CD4-positive, alpha-beta T cell (primary cell): ENCODE measurements around the gene HAPLN2. TPM values are rescaled to one million over a fixed set of nuclear protein-coding genes. Genes with fewer than 3 reads are reported as not detected.
A peak's percentile ranks its signal among the peaks of the same experiment; 100 is the strongest.
"Not testable (repeated sequence)": the region's sequence is repeated elsewhere in the genome, so short reads cannot be mapped to it uniquely, and the experiment has no call there.

ENCODE experiments used
- ATAC-seq: fragments of 200-7000 bp; cut with Tn5 transposase; one replicate; pipeline ENCODE4 v1.10.0; 2022; ENCODE audit warnings: mild to moderate bottlenecking; ENCODE audit not compliant: poor library complexity
- CTCF ChIA-PET: fragments of 350-600 bp; sonication (Branson Sonifier 250); formaldehyde crosslinking; loops from one replicate; lab custom pipeline; 2021; ENCODE audit warnings: antibody characterized with exemption, inconsistent platforms; lab: Charles Lee
- POLR2A ChIA-PET: fragments of 350-600 bp; sonication (Branson Sonifier 250); formaldehyde crosslinking; loops from one replicate; lab custom pipeline; 2021; ENCODE audit warnings: antibody characterized with exemption, inconsistent platforms; lab: Charles Lee
- DNase-seq, 14 experiments: peaks; one replicate each; pipeline ENCODE4 v3.0.0-alpha.2; 2013 to 2020; ENCODE audit warnings: mixed read lengths in 2 of 14
- H3K27ac ChIP-seq, 2 donors: one replicate each; pipeline versions ENCODE4 v1.5.1 to v1.7.0; 2013; ENCODE audit warnings: low read length in 2 of 2, low read depth in 1 of 2, mild to moderate bottlenecking in 1 of 2
- H3K27me3 ChIP-seq, 2 experiments: 1 replicate in 1 of 2; 2 replicates in 1 of 2; pipeline versions ENCODE4 v1.6.1 to v1.7.0; 2013; ENCODE audit warnings: low read length in 2 of 2, control low read depth in 1 of 2, mild to moderate bottlenecking in 1 of 2, moderate library complexity in 1 of 2; ENCODE audit not compliant: insufficient read depth in 2 of 2, control insufficient read depth in 1 of 2
- H3K36me3 ChIP-seq: one replicate; pipeline ENCODE4 v1.6.1; 2013; ENCODE audit warnings: low read length, control low read depth; ENCODE audit not compliant: insufficient read depth
- H3K4me1 ChIP-seq: one replicate; pipeline ENCODE4 v1.6.1; 2013; ENCODE audit warnings: low read length, control low read depth; ENCODE audit not compliant: insufficient read depth
- H3K4me3 ChIP-seq: one replicate; pipeline ENCODE4 v1.5.1; 2013; ENCODE audit warnings: mild to moderate bottlenecking, low read length, moderate library complexity
- H3K9me3 ChIP-seq, 2 experiments: 1 replicate in 1 of 2; 2 replicates in 1 of 2; pipeline versions ENCODE4 v1.6.1 to v1.7.0; 2013; ENCODE audit warnings: low read length in 2 of 2, mild to moderate bottlenecking in 2 of 2, control low read depth in 1 of 2, moderate library complexity in 1 of 2; ENCODE audit not compliant: control insufficient read depth in 1 of 2, insufficient read depth in 1 of 2
- H3K27ac Mint-ChIP-seq: one replicate; pipeline ENCODE4 v1.8.0; 2020; ENCODE audit warnings: mixed read lengths
- H3K27me3 Mint-ChIP-seq: one replicate; pipeline ENCODE4 v1.8.0; 2021; ENCODE audit warnings: mixed read lengths
- H3K36me3 Mint-ChIP-seq: one replicate; pipeline ENCODE4 v1.8.0; 2021; ENCODE audit warnings: low read depth, mixed read lengths
- H3K4me1 Mint-ChIP-seq: one replicate; pipeline ENCODE4 v1.8.0; 2021; ENCODE audit warnings: low read depth, mixed read lengths
- H3K4me3 Mint-ChIP-seq: one replicate; pipeline ENCODE4 v1.8.0; 2020; ENCODE audit warnings: mild to moderate bottlenecking, mixed read lengths
- H3K9me3 Mint-ChIP-seq: one replicate; pipeline ENCODE4 v1.8.0; 2020; ENCODE audit warnings: mixed read lengths
- CTCF ChIP-seq: fragments of 200-600 bp; IDR thresholded peaks from one replicate; pipeline ENCODE4 v1.8.0; 2022; ENCODE audit warnings: antibody characterized with exemption, mild to moderate bottlenecking
- intact Hi-C, 2 experiments: fragments of 100-400 bp; cut with DNase I in 1 of 2; cut with micrococcal nuclease in 1 of 2; formaldehyde crosslinking; loops; one replicate each; pipeline versions ENCODE4 v1.15.1 to v1.9.0; 2023 to 2025; cut with DNase I, micrococcal nuclease
- total RNA-seq, 174 experiments: library from RNA in 2 of 174; stranded (reverse) in 2 of 174; gene quantifications; one replicate each; pipeline ENCODE4 v1.2.3 and lab custom pipeline; 2021 to 2026

Gene HAPLN2
- total RNA-seq, 2 experiments from 2014 or later, result 0.44 to 0.56 TPM

- H3K4me1 ChIP-seq, result peaks cover 25% of the 10 kb centered on the region
- no peak overlapping the region for H3K27ac Mint-ChIP-seq
- no peak overlapping the region for H3K4me3 ChIP-seq
- POLR2A ChIA-PET, result no interaction called here
- no peaks in the 10 kb centered on the region for H3K9me3 Mint-ChIP-seq
- H3K27me3 ChIP-seq, result peaks cover 41 to 49% of the 10 kb centered on the region in 2 experiments
- peaks cover 6% of the 10 kb centered on the region for H3K4me1 Mint-ChIP-seq
- peak in 8 of 14 experiments; percentile 16 to 68 (median 41) for DNase-seq
- no peak overlapping the region for H3K4me3 Mint-ChIP-seq
- peak; percentile 14 for ATAC-seq
- peak; percentile 63 for TF ChIP-seq CTCF
- H3K36me3 ChIP-seq, result no peaks in the 10 kb centered on the region
- no peak overlapping the region for H3K27ac ChIP-seq
- peaks cover 78% of the 10 kb centered on the region for H3K27me3 Mint-ChIP-seq
- intact Hi-C loops, result loop anchor here (1.0 to 5.0 kb wide), 3 partner anchors 50 to 99 kb away; partner anchors contain the start of gene NES (in 2 of the 2)
- no peaks in the 10 kb centered on the region for H3K9me3 ChIP-seq
- H3K36me3 Mint-ChIP-seq, result no peaks in the 10 kb centered on the region
- CTCF ChIA-PET, result interaction anchor here (0.6 to 2.5 kb wide), 13 partner anchors 10 to 170 kb away, joined by 3 to 12 read pairs (median 4); partner anchors contain the start of gene CRABP2
Measured at GRCh38 chr1:156627313-156627880, 8.2 kb downstream of the HAPLN2 start.

- Mint-ChIP-seq H3K9me3 (no peaks in the 10 kb centered on the region), H3K4me3 (no peak overlapping the region), H3K36me3 (no peaks in the 10 kb centered on the region), H3K27me3 (peaks cover 84% of the 10 kb centered on the region), H3K27ac (no peak overlapping the region), H3K4me1 (peaks cover 6% of the 10 kb centered on the region)
- Histone ChIP-seq H3K4me1 (peaks cover 11% of the 10 kb centered on the region), H3K36me3 (no peaks in the 10 kb centered on the region), H3K4me3 (no peak overlapping the region), H3K27ac (no peak overlapping the region), H3K27me3 (peaks cover 36 to 44% of the 10 kb centered on the region in 2 experiments), H3K9me3 (no peaks in the 10 kb centered on the region)
- intact Hi-C loops, result loop anchor here in 1 of 2 experiments (5.0 kb wide), 1 partner anchor 47 kb away; the partner anchor contains the start of gene NES
- no peak for DNase-seq
- ATAC-seq, result no peak
- ChIA-PET CTCF (interaction anchor here (1.0 kb wide), 1 partner anchor 11 kb away, joined by 4 read pairs; the partner anchor contains the start of gene HAPLN2), POLR2A (no interaction called here)
- TF ChIP-seq CTCF, result no peak
Measured at GRCh38 chr1:156629823-156630449, 10.7 kb downstream of the HAPLN2 start.

GRCh38 chr1:156631152-156631551, 11.9 kb downstream of the HAPLN2 start:
- H3K9me3 ChIP-seq, POLR2A ChIA-PET, intact Hi-C loops, ATAC-seq, H3K27ac Mint-ChIP-seq, H3K36me3 Mint-ChIP-seq, H3K27ac ChIP-seq, H3K4me1 ChIP-seq, H3K4me3 Mint-ChIP-seq, H3K9me3 Mint-ChIP-seq, H3K36me3 ChIP-seq, H3K4me3 ChIP-seq, H3K4me1 Mint-ChIP-seq, DNase-seq: not testable (repeated sequence)
- CTCF ChIA-PET, result interaction anchor here (0.8 kb wide), 1 partner anchor 94 kb away, joined by 3 read pairs; no protein-coding TSS in a partner anchor
- peaks cover 32 to 38% of the 10 kb centered on the region in 2 experiments for H3K27me3 ChIP-seq
- H3K27me3 Mint-ChIP-seq, result peaks cover 86% of the 10 kb centered on the region
